A673 (cell line): Measurements from ENCODE around the gene GPN3.
"Not testable (repeated sequence)": the region's sequence is repeated elsewhere in the genome, so short reads cannot be mapped to it uniquely, and the experiment has no call there.

Experiments
- EZH2 ChIP-seq: fragments of 200-600 bp; sonication (generic); IDR thresholded peaks from 2 replicates; pipeline ENCODE4 v1.6.1; 2017; ENCODE audit warnings: borderline replicate concordance, low read depth, mild to moderate bottlenecking, mixed read lengths, antibody characterized with exemption, low read length; ENCODE audit not compliant: poor library complexity, severe bottlenecking
- TF ChIP-seq, protein P1 (sequence below): fragments of 300-800, 200-600 bp; sonication (generic); conservative IDR thresholded peaks from 2 replicates; pipeline ENCODE4 v1.5.1; 2017; ENCODE audit warnings: low read depth, mild to moderate bottlenecking, antibody characterized with exemption, low read length, moderate library complexity, mixed read lengths

GRCh38 chr12:110420644-110421043 is 47.4 kb downstream of the GPN3 start:
- TF ChIP-seq EZH2, result not testable (repeated sequence)
- TF ChIP-seq, protein P1, sequence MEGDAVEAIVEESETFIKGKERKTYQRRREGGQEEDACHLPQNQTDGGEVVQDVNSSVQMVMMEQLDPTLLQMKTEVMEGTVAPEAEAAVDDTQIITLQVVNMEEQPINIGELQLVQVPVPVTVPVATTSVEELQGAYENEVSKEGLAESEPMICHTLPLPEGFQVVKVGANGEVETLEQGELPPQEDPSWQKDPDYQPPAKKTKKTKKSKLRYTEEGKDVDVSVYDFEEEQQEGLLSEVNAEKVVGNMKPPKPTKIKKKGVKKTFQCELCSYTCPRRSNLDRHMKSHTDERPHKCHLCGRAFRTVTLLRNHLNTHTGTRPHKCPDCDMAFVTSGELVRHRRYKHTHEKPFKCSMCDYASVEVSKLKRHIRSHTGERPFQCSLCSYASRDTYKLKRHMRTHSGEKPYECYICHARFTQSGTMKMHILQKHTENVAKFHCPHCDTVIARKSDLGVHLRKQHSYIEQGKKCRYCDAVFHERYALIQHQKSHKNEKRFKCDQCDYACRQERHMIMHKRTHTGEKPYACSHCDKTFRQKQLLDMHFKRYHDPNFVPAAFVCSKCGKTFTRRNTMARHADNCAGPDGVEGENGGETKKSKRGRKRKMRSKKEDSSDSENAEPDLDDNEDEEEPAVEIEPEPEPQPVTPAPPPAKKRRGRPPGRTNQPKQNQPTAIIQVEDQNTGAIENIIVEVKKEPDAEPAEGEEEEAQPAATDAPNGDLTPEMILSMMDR, result not testable (repeated sequence)
